Keratinocyte (primary cell): ENCODE results near the gene CACNB2. TPM values are rescaled to one million over a fixed set of nuclear protein-coding genes. Genes with fewer than 3 reads are reported as not detected.

Source experiments
- DNase-seq: peaks from one replicate; pipeline ENCODE4 v3.0.0-alpha.2; 2011; ENCODE audit warnings: low read depth, missing footprints, low spot score
- FAIRE-seq: peaks from 2 replicates; lab custom pipeline; 2011; peaks lifted over from hg19 to GRCh38; lab: Jason Lieb, UNC
- H2AFZ ChIP-seq: 2 replicates; pipeline ENCODE4 v1.6.0; 2012; ENCODE audit warnings: low read length, control low read depth, inconsistent platforms; ENCODE audit not compliant: control insufficient read depth
- H3K27ac ChIP-seq: 2 replicates; pipeline ENCODE4 v1.5.1; 2011; ENCODE audit warnings: low read length; ENCODE audit not compliant: control insufficient read depth, insufficient read depth
- H3K27me3 ChIP-seq: 3 replicates; pipeline ENCODE4 v1.6.0; 2011; ENCODE audit warnings: low read length; ENCODE audit not compliant: control insufficient read depth, insufficient read depth; ENCODE audit errors: extremely low read depth
- H3K36me3 ChIP-seq, 2 experiments: 2 replicates in 1 of 2; 3 replicates in 1 of 2; pipeline ENCODE4 v1.5.1; 2011; ENCODE audit warnings: low read length in 2 of 2, mild to moderate bottlenecking in 1 of 2; ENCODE audit not compliant: control insufficient read depth in 2 of 2, insufficient read depth in 2 of 2; ENCODE audit errors: extremely low read depth in 1 of 2
- H3K4me1 ChIP-seq: 3 replicates; pipeline ENCODE4 v1.5.1; 2011; ENCODE audit warnings: low read length; ENCODE audit not compliant: control insufficient read depth, insufficient read depth; ENCODE audit errors: extremely low read depth
- H3K4me2 ChIP-seq: 3 replicates; pipeline ENCODE4 v1.6.0; 2011; ENCODE audit warnings: low read depth, low read length; ENCODE audit not compliant: control insufficient read depth, insufficient read depth; ENCODE audit errors: extremely low read depth
- H3K4me3 ChIP-seq, 3 experiments: fragments of 200-600 bp in 1 of 3; sonication (generic) in 1 of 3; 2 replicates in 2 of 3; 3 replicates in 1 of 3; pipeline ENCODE4 v1.5.1; 2011 to 2016; ENCODE audit warnings: low read length in 3 of 3, mild to moderate bottlenecking in 3 of 3, control low read depth in 2 of 3, inconsistent platforms in 1 of 3, low read depth in 1 of 3, mixed read lengths in 1 of 3, mixed run types in 1 of 3, moderate library complexity in 1 of 3; ENCODE audit not compliant: control insufficient read depth in 2 of 3, insufficient read depth in 2 of 3; ENCODE audit errors: extremely low read depth in 1 of 3
- H3K79me2 ChIP-seq: 2 replicates; pipeline ENCODE4 v1.6.0; 2012; ENCODE audit warnings: low read length; ENCODE audit not compliant: control insufficient read depth, insufficient read depth
- H3K9ac ChIP-seq: 3 replicates; pipeline ENCODE4 v1.6.0; 2011; ENCODE audit warnings: low read length; ENCODE audit not compliant: control insufficient read depth, insufficient read depth; ENCODE audit errors: extremely low read depth
- H3K9me1 ChIP-seq: 3 replicates; pipeline ENCODE4 v1.6.0; 2011; ENCODE audit warnings: low read length; ENCODE audit not compliant: control insufficient read depth, insufficient read depth; ENCODE audit errors: extremely low read depth
- H3K9me3 ChIP-seq: 2 replicates; pipeline ENCODE4 v1.5.1; 2012; ENCODE audit warnings: low read depth, low read length; ENCODE audit not compliant: control insufficient read depth
- H4K20me1 ChIP-seq: 3 replicates; pipeline ENCODE4 v1.6.0; 2011; ENCODE audit warnings: low read length; ENCODE audit not compliant: control insufficient read depth, insufficient read depth; ENCODE audit errors: extremely low read depth
- EZH2 ChIP-seq: IDR thresholded peaks from one replicate; pipeline ENCODE4 v1.6.1; 2012; ENCODE audit warnings: inconsistent platforms, mild to moderate bottlenecking, low read length, moderate library complexity
- dilution Hi-C: fragments of 300-500 bp; cut with MboI; formaldehyde crosslinking; loops from one replicate; pipeline ENCODE4 v1.7.0; 2020; ENCODE audit warnings: low sequenced_read_pairs; ENCODE audit not compliant: extremely low pct_ligation_motif_present
- polyA plus RNA-seq, 5 experiments: library from polyadenylated mRNA; depleted of rRNA in 3 of 5; stranded (reverse) in 3 of 5; stranded (forward) in 1 of 5; unstranded in 1 of 5; fragments of >200 nt; gene quantifications; 1 replicate in 1 of 5; 2 replicates in 3 of 5; 3 replicates in 1 of 5; pipeline versions ENCODE4 v1.2.1 to v1.2.3, GENCODE V29; 2011 to 2012; ENCODE audit warnings: missing spikeins in 2 of 5, low read depth in 1 of 5, low replicate concordance in 1 of 5
- TF ChIP-seq, protein P1 (sequence below), 3 experiments: IDR thresholded peaks in 1 of 3; conservative IDR thresholded peaks in 1 of 3; optimal IDR thresholded peaks in 1 of 3; 2 replicates in 2 of 3; 3 replicates in 1 of 3; pipeline versions ENCODE3 to v1.5.1; 2011; ENCODE audit warnings: low read length in 3 of 3, mild to moderate bottlenecking in 3 of 3, moderate library complexity in 2 of 3, control low read depth in 1 of 3, inconsistent platforms in 1 of 3; ENCODE audit not compliant: insufficient read depth in 2 of 3; ENCODE audit errors: extremely low read depth in 1 of 3

CACNB2 gene
- polyA plus RNA-seq, 1 donor (not counting 4 experiments of a cell fraction or from before 2014, with no cell fraction given) = 0.03 TPM

DNA sequence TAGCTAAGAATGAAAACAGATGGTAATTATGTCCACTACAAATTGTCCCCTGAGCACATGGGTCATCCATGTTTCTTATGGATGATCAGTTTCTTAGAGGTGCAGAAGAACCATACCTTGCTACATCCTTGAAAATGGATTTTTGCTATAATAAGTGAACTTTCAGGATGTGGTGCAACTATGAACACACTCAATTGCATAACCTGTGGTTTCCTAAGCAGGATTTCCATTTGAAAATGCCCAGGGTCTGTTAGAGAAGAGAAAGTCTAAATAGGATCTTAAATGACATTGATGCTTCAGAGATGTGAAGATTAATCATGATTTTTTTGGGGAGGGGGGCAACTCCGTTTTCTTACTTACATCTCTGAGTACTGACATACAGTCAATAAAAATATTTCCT is 39.6 kb upstream of the CACNB2 start:
- no peak for TF ChIP-seq EZH2
- TF ChIP-seq, protein P1, sequence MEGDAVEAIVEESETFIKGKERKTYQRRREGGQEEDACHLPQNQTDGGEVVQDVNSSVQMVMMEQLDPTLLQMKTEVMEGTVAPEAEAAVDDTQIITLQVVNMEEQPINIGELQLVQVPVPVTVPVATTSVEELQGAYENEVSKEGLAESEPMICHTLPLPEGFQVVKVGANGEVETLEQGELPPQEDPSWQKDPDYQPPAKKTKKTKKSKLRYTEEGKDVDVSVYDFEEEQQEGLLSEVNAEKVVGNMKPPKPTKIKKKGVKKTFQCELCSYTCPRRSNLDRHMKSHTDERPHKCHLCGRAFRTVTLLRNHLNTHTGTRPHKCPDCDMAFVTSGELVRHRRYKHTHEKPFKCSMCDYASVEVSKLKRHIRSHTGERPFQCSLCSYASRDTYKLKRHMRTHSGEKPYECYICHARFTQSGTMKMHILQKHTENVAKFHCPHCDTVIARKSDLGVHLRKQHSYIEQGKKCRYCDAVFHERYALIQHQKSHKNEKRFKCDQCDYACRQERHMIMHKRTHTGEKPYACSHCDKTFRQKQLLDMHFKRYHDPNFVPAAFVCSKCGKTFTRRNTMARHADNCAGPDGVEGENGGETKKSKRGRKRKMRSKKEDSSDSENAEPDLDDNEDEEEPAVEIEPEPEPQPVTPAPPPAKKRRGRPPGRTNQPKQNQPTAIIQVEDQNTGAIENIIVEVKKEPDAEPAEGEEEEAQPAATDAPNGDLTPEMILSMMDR (optimal IDR thresholded peaks at IDR 0.05 in 1 of 3, IDR thresholded peaks at IDR 0.05 in 1 of 3, conservative IDR thresholded peaks at IDR 0.05 in 1 of 3; ENCODE audit: extremely low read depth in 1 of 3, insufficient read depth in 2 of 3, low read length in 3 of 3) = no peak
- Histone ChIP-seq H4K20me1 (no peaks in the 10 kb centered on the region), H3K4me2 (no peak overlapping the region), H3K4me1 (peaks cover 5% of the 10 kb centered on the region), H3K9me3 (no peaks in the 10 kb centered on the region), H3K9ac (no peak overlapping the region), H3K27me3 (no peaks in the 10 kb centered on the region), H2AFZ (no peak overlapping the region), H3K4me3 (no peak overlapping the region), H3K79me2 (no peaks in the 10 kb centered on the region), H3K36me3 (no peaks in the 10 kb centered on the region), H3K27ac (no peak overlapping the region), H3K9me1 (no peaks in the 10 kb centered on the region)
- FAIRE-seq (no peak), DNase-seq (no peak)
- dilution Hi-C loops = no loop called here

DNA sequence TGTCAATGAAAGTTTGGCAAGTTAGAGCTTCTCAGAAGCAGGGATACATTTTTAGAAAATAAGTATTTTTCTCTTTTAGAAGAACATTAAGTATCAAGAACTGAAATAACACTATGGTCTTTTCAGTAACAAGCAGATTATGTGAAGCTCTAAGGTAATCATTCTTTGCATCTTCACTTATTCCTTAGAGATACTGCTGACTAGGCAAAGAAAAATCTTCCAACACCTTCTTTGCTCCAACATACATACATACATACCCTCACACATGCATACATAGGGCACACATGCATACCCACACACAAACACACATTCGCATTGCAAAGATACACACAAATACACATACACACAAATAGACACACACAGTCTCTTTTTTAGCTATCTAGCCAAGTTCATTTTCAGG is 37.8 kb upstream of the CACNB2 start:
- Histone ChIP-seq H4K20me1 (no peaks in the 10 kb centered on the region), H3K9me1 (no peaks in the 10 kb centered on the region), H3K27ac (no peak overlapping the region), H3K4me2 (no peak overlapping the region), H3K36me3 (no peaks in the 10 kb centered on the region), H3K9ac (no peak overlapping the region), H3K4me1 (peaks cover 3% of the 10 kb centered on the region), H2AFZ (no peak overlapping the region), H3K79me2 (no peaks in the 10 kb centered on the region), H3K27me3 (no peaks in the 10 kb centered on the region), H3K9me3 (no peaks in the 10 kb centered on the region), H3K4me3 (no peak overlapping the region)
- DNase-seq (no peak), FAIRE-seq (no peak)
- TF ChIP-seq, protein P1 (optimal IDR thresholded peaks at IDR 0.05 in 1 of 3, IDR thresholded peaks at IDR 0.05 in 1 of 3, conservative IDR thresholded peaks at IDR 0.05 in 1 of 3; ENCODE audit: extremely low read depth in 1 of 3, insufficient read depth in 2 of 3, low read length in 3 of 3) = no peak
- no peak for TF ChIP-seq EZH2
- dilution Hi-C loops = no loop called here
